ENCODE data around the gene SLC13A3. TPM values are rescaled to one million over a fixed set of nuclear protein-coding genes. Genes with fewer than 3 reads are reported as not detected.

Gene SLC13A3
- polyA plus RNA-seq, 2 of the 4 experiments (the other 2 are of a cell fraction), result 0.19 TPM; not detected in 1

DNA sequence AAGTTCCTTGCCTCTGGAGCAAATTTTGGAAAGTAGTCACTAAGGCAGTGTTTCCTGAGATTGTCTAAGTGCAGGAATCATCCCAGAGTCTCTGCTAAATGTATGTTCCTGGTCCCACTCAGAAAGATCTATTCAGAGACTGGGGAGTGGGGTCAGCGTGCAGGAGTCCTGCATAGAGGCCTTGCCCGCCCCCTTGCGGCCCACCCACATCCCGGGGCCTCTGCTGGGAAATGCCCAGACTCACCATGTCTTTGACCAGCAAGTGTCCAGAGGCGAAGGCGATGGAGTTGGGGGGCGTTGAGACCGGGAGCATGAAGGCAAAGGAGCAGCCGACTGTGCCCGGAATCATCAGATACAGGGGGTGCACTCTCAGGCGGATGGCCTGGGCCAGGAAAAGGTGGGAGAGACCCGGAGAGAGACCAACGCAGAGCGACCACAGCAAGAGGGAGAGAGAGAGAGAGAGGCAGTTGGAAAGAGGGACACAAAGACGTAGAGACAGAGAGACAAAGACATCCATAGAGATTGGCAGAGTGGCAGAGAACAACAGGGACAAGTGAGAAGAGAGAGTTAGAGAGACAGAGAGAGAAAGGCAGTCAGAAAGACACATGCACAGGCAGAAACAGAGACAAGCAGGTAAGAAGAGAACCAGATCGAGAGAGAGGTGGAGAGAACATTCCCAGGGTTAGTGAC lies 87.9 kb downstream of the SLC13A3 start (continued):
- no peak for TF ChIP-seq HOXA7 (CRISPR knock-in tag; IDR thresholded peaks at IDR 0.05)

DNA sequence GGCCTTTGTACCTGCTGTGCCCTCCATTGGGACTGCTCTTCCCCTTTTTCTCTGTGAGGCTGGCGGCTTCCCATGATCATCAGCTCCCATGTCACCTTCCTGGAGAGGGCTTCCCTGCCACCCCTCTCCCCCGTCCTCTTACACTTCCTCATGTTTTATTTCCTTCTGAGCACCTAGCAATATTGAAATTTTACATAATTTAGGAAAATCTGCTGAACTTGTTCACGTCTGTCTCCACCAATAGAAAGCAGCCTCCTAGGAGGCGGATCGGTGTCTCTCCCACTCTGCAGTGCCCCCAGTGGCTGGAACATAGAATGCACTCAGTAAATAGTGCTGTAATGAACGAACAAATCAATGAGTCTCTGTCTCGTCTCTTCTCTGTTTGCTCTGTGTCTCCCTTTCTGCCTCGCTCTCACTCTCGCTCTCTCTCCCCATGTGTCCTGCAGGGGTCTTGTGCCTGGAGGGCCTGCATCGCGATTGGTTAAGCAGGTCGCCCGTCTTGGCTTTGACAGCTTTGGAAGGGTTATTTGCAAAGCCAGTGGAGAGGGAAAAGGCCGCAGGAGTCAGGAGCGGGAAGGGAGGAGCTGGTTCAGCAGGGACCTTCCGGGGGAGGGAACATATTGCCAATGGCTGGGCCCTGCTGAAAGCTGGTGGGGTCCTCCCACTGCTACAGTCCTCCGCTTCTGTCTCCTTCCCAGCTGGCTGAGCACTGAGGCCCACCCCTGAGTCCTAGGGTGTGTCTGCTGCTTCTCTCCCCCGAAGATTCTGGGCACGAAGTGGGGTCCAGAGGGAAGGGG lies 88.7 kb downstream of the SLC13A3 start:
- ATAC-seq (peak; percentile 67 to 87; a peak in 5 of 6 replicates), FAIRE-seq (no peak), DNase-seq (ENCODE audit: low read depth in 1 of 2, low spot score in 1 of 2) (peak; percentile 50 to 82)
- Histone ChIP-seq H3K27ac (peak overlapping the region in 1 of 2 experiments; percentile 63; a peak in 1 of 6 replicates), H3K4me3 (peak overlapping the region; percentile 7), H3K9me3 (no peaks in the 10 kb centered on the region), H3K4me1 (peaks cover 12% of the 10 kb centered on the region), H3K4me2 (peak overlapping the region; percentile 73)
- ChIA-PET CTCF (interaction anchor here (0.7 to 3.7 kb wide), 22 partner anchors 10 to 135 kb away, joined by 3 to 35 read pairs (median 4); partner anchors contain the start of gene OCSTAMP), POLR2A (interaction anchor here (0.7 kb wide), 1 partner anchor 60 kb away, joined by 4 read pairs; no protein-coding TSS in a partner anchor)
- TF ChIP-seq POLR2A (IDR thresholded peaks at IDR 0.05; ENCODE audit: low read length) (no peak), RAD21 (conservative IDR thresholded peaks at IDR 0.05 in 1 of 2, IDR thresholded peaks at IDR 0.05 in 1 of 2) (peak; percentile 24; a peak in 3 of 5 replicates), ESRRA (IDR thresholded peaks at IDR 0.05; ENCODE audit: borderline replicate concordance, low read length) (no peak), KDM1A (IDR thresholded peaks at IDR 0.05; ENCODE audit: low read depth) (no peak)
- TF ChIP-seq, protein P1, sequence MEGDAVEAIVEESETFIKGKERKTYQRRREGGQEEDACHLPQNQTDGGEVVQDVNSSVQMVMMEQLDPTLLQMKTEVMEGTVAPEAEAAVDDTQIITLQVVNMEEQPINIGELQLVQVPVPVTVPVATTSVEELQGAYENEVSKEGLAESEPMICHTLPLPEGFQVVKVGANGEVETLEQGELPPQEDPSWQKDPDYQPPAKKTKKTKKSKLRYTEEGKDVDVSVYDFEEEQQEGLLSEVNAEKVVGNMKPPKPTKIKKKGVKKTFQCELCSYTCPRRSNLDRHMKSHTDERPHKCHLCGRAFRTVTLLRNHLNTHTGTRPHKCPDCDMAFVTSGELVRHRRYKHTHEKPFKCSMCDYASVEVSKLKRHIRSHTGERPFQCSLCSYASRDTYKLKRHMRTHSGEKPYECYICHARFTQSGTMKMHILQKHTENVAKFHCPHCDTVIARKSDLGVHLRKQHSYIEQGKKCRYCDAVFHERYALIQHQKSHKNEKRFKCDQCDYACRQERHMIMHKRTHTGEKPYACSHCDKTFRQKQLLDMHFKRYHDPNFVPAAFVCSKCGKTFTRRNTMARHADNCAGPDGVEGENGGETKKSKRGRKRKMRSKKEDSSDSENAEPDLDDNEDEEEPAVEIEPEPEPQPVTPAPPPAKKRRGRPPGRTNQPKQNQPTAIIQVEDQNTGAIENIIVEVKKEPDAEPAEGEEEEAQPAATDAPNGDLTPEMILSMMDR (IDR thresholded peaks at IDR 0.05), result peak; percentile 73
- TF ChIP-seq, protein P2, sequence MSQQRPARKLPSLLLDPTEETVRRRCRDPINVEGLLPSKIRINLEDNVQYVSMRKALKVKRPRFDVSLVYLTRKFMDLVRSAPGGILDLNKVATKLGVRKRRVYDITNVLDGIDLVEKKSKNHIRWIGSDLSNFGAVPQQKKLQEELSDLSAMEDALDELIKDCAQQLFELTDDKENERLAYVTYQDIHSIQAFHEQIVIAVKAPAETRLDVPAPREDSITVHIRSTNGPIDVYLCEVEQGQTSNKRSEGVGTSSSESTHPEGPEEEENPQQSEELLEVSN (IDR thresholded peaks at IDR 0.05; ENCODE audit: borderline replicate concordance, low read depth), result no peak
- 15% methylated on average over 19 of the region's 19 CpGs for WGBS (ENCODE audit: missing lambda C conversion rate)

DNA sequence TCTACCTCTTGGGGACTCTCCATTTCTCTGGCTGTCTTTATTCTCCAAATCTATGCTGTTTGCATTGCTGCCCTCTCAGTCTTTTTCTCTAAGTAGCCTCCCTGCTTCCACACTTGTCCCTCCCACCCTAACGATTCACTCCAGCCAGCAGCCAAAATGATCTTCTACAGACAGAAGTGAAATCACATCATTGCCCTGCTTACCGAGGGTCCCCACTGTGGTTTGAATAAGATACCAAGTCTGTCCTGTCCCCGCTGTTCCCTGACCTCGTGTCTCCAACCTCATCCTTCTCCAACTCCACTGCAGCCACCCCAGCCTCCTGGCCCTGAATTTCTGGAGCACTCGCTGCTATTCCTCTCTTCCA lies 89.3 kb downstream of the SLC13A3 start:
- peak overlapping the region in 1 of 2 experiments; percentile 28; a peak in 1 of 6 replicates for H3K27ac ChIP-seq
- TF ChIP-seq, protein P2 (IDR thresholded peaks at IDR 0.05; ENCODE audit: borderline replicate concordance, low read depth), result no peak
- no peak for FAIRE-seq
- no peak for DNase-seq (ENCODE audit: low read depth in 1 of 2, low spot score in 1 of 2)
- no peak for ATAC-seq
- peak overlapping the region; percentile 73 for H3K4me2 ChIP-seq
- H3K9me3 ChIP-seq, result no peaks in the 10 kb centered on the region
- 51% methylated on average over 5 of the region's 5 CpGs for WGBS (ENCODE audit: missing lambda C conversion rate)
- CTCF ChIA-PET, result interaction anchor here (1.0 to 3.7 kb wide), 17 partner anchors 10 to 135 kb away, joined by 3 to 35 read pairs (median 5); partner anchors contain the start of gene OCSTAMP
- H3K4me3 ChIP-seq, result peak overlapping the region; percentile 7; the same call in 2 of the 3 replicates
- POLR2A ChIA-PET, result interaction anchor here (0.7 kb wide), 1 partner anchor 61 kb away, joined by 4 read pairs; no protein-coding TSS in a partner anchor
- H3K4me1 ChIP-seq, result peaks cover 12% of the 10 kb centered on the region

DNA sequence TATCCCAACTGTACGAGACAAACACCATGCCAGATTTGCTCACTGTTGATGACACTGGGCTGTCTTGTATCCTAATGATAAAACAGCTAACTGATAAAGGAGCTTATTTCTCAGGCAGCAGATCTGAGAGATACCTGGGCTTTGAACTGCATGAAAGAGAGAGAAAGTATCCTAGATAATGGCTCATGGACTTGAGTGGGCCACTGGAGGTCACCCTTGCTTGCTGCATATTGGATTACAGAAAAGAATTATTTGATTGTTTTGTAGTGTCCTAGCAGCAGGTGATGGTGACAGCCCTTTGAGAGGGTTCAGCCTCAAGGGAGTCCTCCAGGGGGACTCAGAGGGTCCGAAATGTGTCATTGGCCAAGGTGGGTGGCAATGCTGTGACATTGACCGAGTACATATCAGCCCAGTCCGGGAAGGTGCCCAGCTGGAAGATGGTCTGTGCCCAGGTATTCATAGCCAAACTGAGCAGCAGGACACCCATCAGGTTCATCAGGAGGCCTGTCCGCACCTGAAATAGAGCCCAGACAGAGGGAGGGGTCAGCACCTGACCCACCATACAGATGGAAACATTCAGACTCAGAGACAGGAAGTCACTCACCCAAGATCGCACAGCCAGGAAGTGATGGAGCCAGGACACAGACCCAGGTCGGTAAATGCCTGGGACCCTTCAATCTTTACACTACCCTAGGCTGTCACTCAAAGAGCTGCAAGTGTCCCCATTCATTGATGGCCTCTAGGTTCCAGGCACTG lies 91.4 kb downstream of the SLC13A3 start:
- FAIRE-seq, result no peak
- ChIA-PET POLR2A (no interaction called here), CTCF (interaction anchor here (1.0 to 3.7 kb wide), 7 partner anchors 8 to 122 kb away, joined by 3 to 35 read pairs (median 7); partner anchors contain the start of gene OCSTAMP)
- Histone ChIP-seq H3K4me2 (no peak overlapping the region), H3K27ac (no peak overlapping the region), H3K9me3 (no peaks in the 10 kb centered on the region), H3K4me3 (no peak overlapping the region), H3K4me1 (peaks cover 12% of the 10 kb centered on the region)
- DNase-seq (ENCODE audit: low read depth in 1 of 2, low spot score in 1 of 2), result no peak
- ATAC-seq, result no peak
- TF ChIP-seq CBX2 (IDR thresholded peaks at IDR 0.05; ENCODE audit: borderline replicate concordance, low read depth) (no peak), HOXB5 (CRISPR knock-in tag; IDR thresholded peaks at IDR 0.05) (no peak), RAD21 (conservative IDR thresholded peaks at IDR 0.05 in 1 of 2, IDR thresholded peaks at IDR 0.05 in 1 of 2) (peak in 1 of 2 experiments; percentile 25; a peak in 1 of 5 replicates)
- WGBS (ENCODE audit: missing lambda C conversion rate), result 67% methylated on average over 7 of the region's 7 CpGs
